Stimulated activated CD8-positive, alpha-beta memory T cell treated with anti-CD3 and anti-CD28 coated beads, Interleukin-12 subunit alpha, Interleukin-12 subunit beta, amount 100 ng/mL, for 24 hours (primary cell): ENCODE data around the gene POLR1H.
"Not testable (repeated sequence)": the region's sequence is repeated elsewhere in the genome, so short reads cannot be mapped to it uniquely, and the experiment has no call there.

Source experiments
- DNase-seq: peaks from one replicate; pipeline ENCODE4 v3.0.0-alpha.2; 2020; ENCODE audit errors: extremely low read depth

POLR1H gene

GRCh38 chr6:30061092-30061857 is at the start of gene POLR1H:
TSS of gene POLR1H (plus strand) at chr6:30061265. CDS start at chr6:30061525, 260 bp downstream.
- peak; percentile 67 for DNase-seq

- DNase-seq: no peak
These were observed 47.7 kb upstream of the POLR1H start for GRCh38 chr6:30013291-30013922.

GRCh38 chr6:30019819-30020218 is 41.2 kb upstream of the POLR1H start:
- no peak for DNase-seq

GRCh38 chr6:30020626-30021025 is 40.4 kb upstream of the POLR1H start:
- no peak for DNase-seq

- no peak for DNase-seq
These were observed 38.9 kb upstream of the POLR1H start for GRCh38 chr6:30022189-30022588.

GRCh38 chr6:30022712-30023111 is 38.4 kb upstream of the POLR1H start:
- DNase-seq: not testable (repeated sequence)

GRCh38 chr6:30025186-30025585 is 35.9 kb upstream of the POLR1H start:
- DNase-seq: no peak

GRCh38 chr6:30029588-30029987 is 31.5 kb upstream of the POLR1H start:
- DNase-seq: no peak

- DNase-seq: no peak
These were observed 29.7 kb upstream of the POLR1H start for GRCh38 chr6:30031381-30031780.

- DNase-seq: not testable (repeated sequence)
These were observed 27.6 kb upstream of the POLR1H start for GRCh38 chr6:30033440-30033839.

- no peak for DNase-seq
These were observed 25.3 kb upstream of the POLR1H start for GRCh38 chr6:30035784-30036183.

- no peak for DNase-seq
These were observed 23.8 kb upstream of the POLR1H start for GRCh38 chr6:30037182-30037788.

GRCh38 chr6:30041221-30041620 is 19.8 kb upstream of the POLR1H start:
- no peak for DNase-seq

- no peak for DNase-seq
These were observed 19.2 kb upstream of the POLR1H start for GRCh38 chr6:30041821-30042220.

- no peak for DNase-seq
These were observed 18.6 kb upstream of the POLR1H start for GRCh38 chr6:30042476-30042875.

GRCh38 chr6:30042914-30043313 is 18.2 kb upstream of the POLR1H start:
- no peak for DNase-seq

GRCh38 chr6:30043744-30044143 is 17.3 kb upstream of the POLR1H start:
- DNase-seq: no peak

- no peak for DNase-seq
These were observed 16.4 kb upstream of the POLR1H start for GRCh38 chr6:30044630-30045029.

- DNase-seq: no peak
These were observed 13.8 kb upstream of the POLR1H start for GRCh38 chr6:30047220-30047619.

GRCh38 chr6:30053682-30054081 is 7.4 kb upstream of the POLR1H start:
- no peak for DNase-seq

- no peak for DNase-seq
These were observed 5.6 kb upstream of the POLR1H start for GRCh38 chr6:30055513-30055912.

GRCh38 chr6:30060606-30061091 is 416 bp upstream of the POLR1H start:
- DNase-seq: no peak
